Astrocyte (in vitro differentiated cells and primary cell): ENCODE results near the gene ACBD3. TPM values are rescaled to one million over a fixed set of nuclear protein-coding genes. Genes with fewer than 3 reads are reported as not detected.

Experiments used
- DNase-seq: peaks from one replicate; pipeline ENCODE4 v3.0.0-alpha.2; 2010; ENCODE audit warnings: low read depth
- FAIRE-seq: peaks from 2 replicates; lab custom pipeline; 2011; peaks lifted over from hg19 to GRCh38; lab: Jason Lieb, UNC
- H2AFZ ChIP-seq: 2 replicates; pipeline ENCODE4 v1.6.0; 2012; ENCODE audit warnings: low read depth, low read length, inconsistent platforms
- H3K27ac ChIP-seq: 2 replicates; pipeline ENCODE4 v1.5.1; 2011; ENCODE audit warnings: low read depth, low read length, inconsistent platforms
- H3K27me3 ChIP-seq: 2 replicates; pipeline ENCODE4 v1.6.0; 2011; ENCODE audit warnings: low read length, inconsistent platforms; ENCODE audit not compliant: insufficient read depth
- H3K36me3 ChIP-seq: 2 replicates; pipeline ENCODE4 v1.5.1; 2011; ENCODE audit warnings: low read length, inconsistent platforms; ENCODE audit not compliant: insufficient read depth
- H3K4me1 ChIP-seq: 2 replicates; pipeline ENCODE4 v1.5.1; 2011; ENCODE audit warnings: low read length, inconsistent platforms; ENCODE audit not compliant: insufficient read depth
- H3K4me2 ChIP-seq: 2 replicates; pipeline ENCODE4 v1.6.0; 2012; ENCODE audit warnings: low read length, inconsistent platforms
- H3K4me3 ChIP-seq: 2 replicates; pipeline ENCODE4 v1.5.1; 2011; ENCODE audit warnings: low read depth, mild to moderate bottlenecking, low read length, inconsistent platforms; ENCODE audit not compliant: insufficient read depth
- H3K79me2 ChIP-seq: 2 replicates; pipeline ENCODE4 v1.6.0; 2012; ENCODE audit warnings: mild to moderate bottlenecking, low read length, inconsistent platforms; ENCODE audit not compliant: insufficient read depth
- H3K9ac ChIP-seq: 2 replicates; pipeline ENCODE4 v1.6.0; 2012; ENCODE audit warnings: mild to moderate bottlenecking, low read length, inconsistent platforms
- H3K9me3 ChIP-seq: 2 replicates; pipeline ENCODE4 v1.5.1; 2012; ENCODE audit warnings: low read depth, mild to moderate bottlenecking, low read length, inconsistent platforms; ENCODE audit not compliant: insufficient read depth
- H4K20me1 ChIP-seq: 2 replicates; pipeline ENCODE4 v1.6.0; 2012; ENCODE audit warnings: low read length, inconsistent platforms; ENCODE audit not compliant: insufficient read depth
- H3K27ac Mint-ChIP-seq: one replicate; pipeline ENCODE4 v1.8.0; 2021; ENCODE audit warnings: mild to moderate bottlenecking, mixed read lengths; ENCODE audit not compliant: unreplicated experiment
- H3K27me3 Mint-ChIP-seq: one replicate; pipeline ENCODE4 v1.8.0; 2021; ENCODE audit warnings: low read depth, mixed read lengths; ENCODE audit not compliant: unreplicated experiment
- H3K36me3 Mint-ChIP-seq: one replicate; pipeline ENCODE4 v1.8.0; 2021; ENCODE audit warnings: low read depth, mixed read lengths; ENCODE audit not compliant: unreplicated experiment
- H3K4me1 Mint-ChIP-seq: one replicate; pipeline ENCODE4 v1.8.0; 2021; ENCODE audit warnings: low read depth, mixed read lengths; ENCODE audit not compliant: unreplicated experiment
- H3K4me3 Mint-ChIP-seq: one replicate; pipeline ENCODE4 v1.8.0; 2021; ENCODE audit warnings: mild to moderate bottlenecking, moderate library complexity, mixed read lengths; ENCODE audit not compliant: unreplicated experiment
- H3K9me3 Mint-ChIP-seq: one replicate; pipeline ENCODE4 v1.8.0; 2021; ENCODE audit warnings: mild to moderate bottlenecking, mixed read lengths; ENCODE audit not compliant: unreplicated experiment
- EZH2 ChIP-seq: IDR thresholded peaks from 2 replicates; pipeline ENCODE4 v1.6.1; 2012; ENCODE audit warnings: mild to moderate bottlenecking, low read length, inconsistent platforms; ENCODE audit not compliant: insufficient read depth
- total RNA-seq: library from RNA; stranded (reverse); gene quantifications from 2 replicates; pipeline ENCODE4 v1.2.1, GENCODE V29; 2021
- TF ChIP-seq, protein P1 (sequence below): IDR thresholded peaks from 2 replicates; pipeline ENCODE4 v1.5.1; 2011; ENCODE audit warnings: low read depth, mild to moderate bottlenecking, inconsistent platforms, low read length, moderate library complexity; ENCODE audit not compliant: insufficient read depth

The ACBD3 gene
- total RNA-seq, 1 donor from 2014 or later = 66.7 TPM

GRCh38 chr1:226223157-226223785 lies 36.7 kb upstream of the ACBD3 start, which contains the start of gene MIXL1:
MIXL1 (plus strand) TSS chr1:226223664; CDS start chr1:226223682, 18 bp downstream.
- H3K27ac Mint-ChIP-seq = no peak within 1 kb of the TSS
- no peak for DNase-seq
- Histone ChIP-seq H3K9me3 (no peaks in the 10 kb centered on the region), H3K27ac (no peak within 1 kb of the TSS), H3K4me3 (peak within 1 kb of the TSS; percentile 49), H4K20me1 (no peaks in the 10 kb centered on the region), H3K27me3 (peaks cover 3% of the 10 kb centered on the region), H3K4me2 (peak within 1 kb of the TSS; percentile 87), H3K79me2 (no peaks in the 10 kb centered on the region), H2AFZ (peak within 1 kb of the TSS; percentile 92), H3K36me3 (no peaks in the 10 kb centered on the region), H3K4me1 (no peaks in the 10 kb centered on the region), H3K9ac (no peak within 1 kb of the TSS)
- no peaks in the 10 kb centered on the region for H3K4me1 Mint-ChIP-seq
- FAIRE-seq = no peak
- H3K9me3 Mint-ChIP-seq = no peaks in the 10 kb centered on the region
- peak within 1 kb of the TSS; percentile 68 for H3K4me3 Mint-ChIP-seq
- no peaks in the 10 kb centered on the region for H3K36me3 Mint-ChIP-seq
- peaks cover 32% of the 10 kb centered on the region for H3K27me3 Mint-ChIP-seq
- TF ChIP-seq, protein P1, sequence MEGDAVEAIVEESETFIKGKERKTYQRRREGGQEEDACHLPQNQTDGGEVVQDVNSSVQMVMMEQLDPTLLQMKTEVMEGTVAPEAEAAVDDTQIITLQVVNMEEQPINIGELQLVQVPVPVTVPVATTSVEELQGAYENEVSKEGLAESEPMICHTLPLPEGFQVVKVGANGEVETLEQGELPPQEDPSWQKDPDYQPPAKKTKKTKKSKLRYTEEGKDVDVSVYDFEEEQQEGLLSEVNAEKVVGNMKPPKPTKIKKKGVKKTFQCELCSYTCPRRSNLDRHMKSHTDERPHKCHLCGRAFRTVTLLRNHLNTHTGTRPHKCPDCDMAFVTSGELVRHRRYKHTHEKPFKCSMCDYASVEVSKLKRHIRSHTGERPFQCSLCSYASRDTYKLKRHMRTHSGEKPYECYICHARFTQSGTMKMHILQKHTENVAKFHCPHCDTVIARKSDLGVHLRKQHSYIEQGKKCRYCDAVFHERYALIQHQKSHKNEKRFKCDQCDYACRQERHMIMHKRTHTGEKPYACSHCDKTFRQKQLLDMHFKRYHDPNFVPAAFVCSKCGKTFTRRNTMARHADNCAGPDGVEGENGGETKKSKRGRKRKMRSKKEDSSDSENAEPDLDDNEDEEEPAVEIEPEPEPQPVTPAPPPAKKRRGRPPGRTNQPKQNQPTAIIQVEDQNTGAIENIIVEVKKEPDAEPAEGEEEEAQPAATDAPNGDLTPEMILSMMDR = no peak
- TF ChIP-seq EZH2 = peak; percentile 71

DNA sequence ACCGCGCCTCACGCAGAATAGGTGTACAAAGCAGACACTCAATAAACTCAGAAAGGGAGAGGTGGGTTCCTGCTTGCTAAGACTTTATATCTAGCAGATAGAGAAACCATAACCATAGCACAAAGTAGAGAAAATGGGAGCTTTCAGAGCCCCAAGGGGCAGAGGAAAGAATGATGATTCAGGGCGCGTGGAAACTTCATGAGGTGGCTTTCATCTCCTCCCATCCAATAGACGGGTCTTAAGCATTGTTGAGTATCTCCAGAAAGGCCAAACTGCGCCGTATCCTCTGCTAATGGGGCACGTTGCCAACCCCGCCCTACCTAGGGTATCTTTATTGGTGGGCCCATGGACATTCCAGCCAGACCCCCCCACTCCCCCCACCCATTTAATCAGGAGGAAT lies 36.1 kb upstream of the ACBD3 start:
- H3K27me3 Mint-ChIP-seq = peaks cover 32% of the 10 kb centered on the region
- H4K20me1 ChIP-seq = no peaks in the 10 kb centered on the region
- no peak overlapping the region for H3K27ac ChIP-seq
- H3K36me3 ChIP-seq = no peaks in the 10 kb centered on the region
- no peak for FAIRE-seq
- no peaks in the 10 kb centered on the region for H3K9me3 Mint-ChIP-seq
- peaks cover 3% of the 10 kb centered on the region for H3K27me3 ChIP-seq
- H3K27ac Mint-ChIP-seq = no peak overlapping the region
- no peaks in the 10 kb centered on the region for H3K4me1 ChIP-seq
- H3K4me3 ChIP-seq = no peak overlapping the region
- H3K9me3 ChIP-seq = no peaks in the 10 kb centered on the region
- no peak for TF ChIP-seq EZH2
- TF ChIP-seq, protein P1 = no peak
- H3K79me2 ChIP-seq = no peaks in the 10 kb centered on the region
- DNase-seq = no peak
- H3K4me2 ChIP-seq = no peak overlapping the region
- no peaks in the 10 kb centered on the region for H3K36me3 Mint-ChIP-seq
- H3K4me1 Mint-ChIP-seq = no peaks in the 10 kb centered on the region
- H3K4me3 Mint-ChIP-seq = no peak overlapping the region
- no peak overlapping the region for H2AFZ ChIP-seq
- H3K9ac ChIP-seq = no peak overlapping the region
